Gastrocnemius medialis (tissue), 4 donors: ENCODE data around the gene SPTBN5. TPM values are rescaled to one million over a fixed set of nuclear protein-coding genes. Genes with fewer than 3 reads are reported as not detected.

Experiments
- ATAC-seq, 2 donors: fragments of 150-250 bp; one replicate each; pipeline ENCODE4 v1.9.1; 2016
- DNase-seq, 2 donors: peaks; one replicate each; pipeline ENCODE4 v3.0.0-alpha.2; 2019
- H3K27ac ChIP-seq, 4 donors: fragments of 200-600 bp; sonication (generic); 1 replicate in 1 of 4; 2 replicates in 3 of 4; pipeline ENCODE4 v1.5.1; 2016 to 2018; ENCODE audit warnings: mild to moderate bottlenecking in 2 of 4, moderate library complexity in 1 of 4
- H3K27me3 ChIP-seq, 3 donors: fragments of 200-600 bp; sonication (generic) in 2 of 3; 1 replicate in 1 of 3; 2 replicates in 2 of 3; pipeline versions ENCODE4 v1.5.1 to v1.6.0; 2016 to 2019; ENCODE audit warnings: mild to moderate bottlenecking in 1 of 3, moderate library complexity in 1 of 3
- H3K36me3 ChIP-seq, 2 donors: fragments of 200-600 bp; sonication (generic) in 1 of 2; one replicate each; pipeline ENCODE4 v1.5.1; 2017 to 2018
- H3K4me1 ChIP-seq, 2 donors: fragments of 200-600 bp; sonication (generic) in 1 of 2; one replicate each; pipeline ENCODE4 v1.5.1; 2016 to 2017; ENCODE audit warnings: mild to moderate bottlenecking in 2 of 2
- H3K4me3 ChIP-seq, 4 donors: fragments of 200-600 bp; sonication (generic) in 3 of 4; 1 replicate in 1 of 4; 2 replicates in 3 of 4; pipeline ENCODE4 v1.5.1; 2016 to 2019; ENCODE audit warnings: mild to moderate bottlenecking in 2 of 4
- H3K9me3 ChIP-seq, 3 donors: fragments of 200-600 bp; sonication (generic) in 2 of 3; 1 replicate in 1 of 3; 2 replicates in 2 of 3; pipeline ENCODE4 v1.5.1; 2016 to 2019
- CTCF ChIP-seq, 5 experiments: fragments of 450-650 bp in 3 of 5; fragments of 200-600 bp in 2 of 5; sonication (generic) in 2 of 5; IDR thresholded peaks in 4 of 5; conservative IDR thresholded peaks in 1 of 5; 1 replicate in 4 of 5; 2 replicates in 1 of 5; pipeline ENCODE4 v1.5.1; 2016 to 2019; ENCODE audit warnings: antibody characterized with exemption in 5 of 5, mild to moderate bottlenecking in 3 of 5, moderate library complexity in 3 of 5
- POLR2A ChIP-seq, 2 donors: fragments of 450-650 bp; IDR thresholded peaks; one replicate each; pipeline ENCODE4 v1.6.1; 2017; ENCODE audit warnings: antibody characterized with exemption in 2 of 2, mild to moderate bottlenecking in 2 of 2, moderate library complexity in 2 of 2
- in situ Hi-C, 4 donors: fragments of 200-750 bp; cut with MboI; loops; one replicate each; pipeline versions ENCODE4 v1.15.0 to v1.8.0; 2017; ENCODE audit warnings: low sequenced_read_pairs in 4 of 4
- intact Hi-C: fragments of 100-400 bp; cut with DNase I; formaldehyde crosslinking; loops from one replicate; pipeline ENCODE4 v1.15.1; 2023; ENCODE audit warnings: low total_unique reads
- total RNA-seq, 4 donors: library from RNA; depleted of rRNA; stranded (reverse); fragments of >200 nt; gene quantifications; one replicate each; pipeline versions ENCODE4 v1.1.0 to v1.2.3, GENCODE V29; 2016

The SPTBN5 gene
- total RNA-seq, 4 donors from 2014 or later, result 0.03 to 0.05 (median 0.04) TPM; not detected in 1

DNA sequence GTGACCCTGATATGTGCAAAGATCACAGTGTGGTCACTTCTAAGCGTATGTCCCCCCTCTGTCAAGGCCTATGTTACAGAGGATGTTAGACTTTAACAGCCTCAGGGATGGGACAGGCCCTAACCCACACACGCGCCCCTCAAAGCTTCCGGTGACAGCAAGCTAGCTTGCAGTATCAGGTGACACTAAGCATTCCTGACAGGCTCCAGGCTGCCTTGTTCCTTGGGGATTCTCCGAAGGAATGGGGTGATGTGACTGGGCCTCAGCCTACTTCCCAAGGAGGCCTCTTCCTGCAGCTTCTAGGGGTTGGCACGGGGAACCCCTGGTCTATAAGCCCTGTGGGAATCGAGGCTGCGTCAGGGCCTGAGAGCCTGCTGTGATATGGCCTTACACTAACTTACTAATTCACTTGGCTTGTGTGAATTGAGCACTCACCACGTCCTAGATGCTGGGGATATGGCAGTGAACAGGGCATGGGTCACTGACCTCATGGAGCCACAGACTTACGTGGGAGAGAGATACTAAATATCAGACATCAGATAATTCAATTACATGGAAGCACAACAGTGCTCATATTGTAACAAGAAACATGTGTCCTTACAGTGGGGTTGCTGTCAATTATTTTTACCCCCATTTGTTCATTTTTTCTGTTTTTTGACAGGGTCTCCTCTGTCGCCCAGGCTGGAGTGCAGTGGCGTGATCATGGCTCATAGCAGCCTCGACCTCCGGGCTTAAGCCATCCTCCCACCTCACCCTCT lies 11.4 kb upstream of the SPTBN5 start:
- H3K9me3 ChIP-seq, result no peaks in the 10 kb centered on the region
- ATAC-seq, result peak; percentile 34 to 51
- no peaks in the 10 kb centered on the region for H3K27me3 ChIP-seq
- peaks cover 0 to 17% of the 10 kb centered on the region in 2 donors for H3K36me3 ChIP-seq
- intact Hi-C loops, result no loop called here
- H3K4me3 ChIP-seq, result no peak overlapping the region
- no peak for DNase-seq
- TF ChIP-seq POLR2A (IDR thresholded peaks at IDR 0.05), result no peak
- TF ChIP-seq CTCF (IDR thresholded peaks at IDR 0.05 in 4 of 5, conservative IDR thresholded peaks at IDR 0.05 in 1 of 5), result no peak
- in situ Hi-C loops, result no loop called here
- H3K27ac ChIP-seq, result peak overlapping the region in 2 of 4 donors; percentile 36 to 41
- H3K4me1 ChIP-seq, result peaks cover 7 to 11% of the 10 kb centered on the region in 2 donors

DNA sequence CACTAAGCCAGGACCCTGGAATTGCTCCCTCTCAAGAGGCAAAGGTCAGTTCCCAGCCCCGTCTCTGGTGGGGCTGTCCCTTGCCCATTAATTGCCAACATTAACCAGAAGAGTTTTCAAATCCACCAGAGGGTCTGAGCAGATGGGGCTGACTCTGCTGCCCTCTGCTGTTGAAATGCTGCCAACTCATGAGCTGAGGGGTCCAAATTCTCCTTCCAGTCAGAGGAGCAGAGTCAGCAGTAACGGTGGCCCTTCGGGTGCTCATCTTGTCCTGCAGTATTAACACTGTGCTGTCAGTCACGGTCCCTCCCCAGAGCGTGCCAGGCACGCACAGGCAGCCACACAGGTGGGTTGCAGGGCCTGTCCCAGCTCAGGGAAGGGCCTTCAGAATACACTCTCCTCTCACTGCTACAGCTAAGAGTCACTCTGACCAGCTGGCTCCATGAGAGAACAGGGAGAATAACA lies 10.7 kb upstream of the SPTBN5 start:
- TF ChIP-seq CTCF (IDR thresholded peaks at IDR 0.05 in 4 of 5, conservative IDR thresholded peaks at IDR 0.05 in 1 of 5), result peak; percentile 53 to 79 (median 66)
- no peak for TF ChIP-seq POLR2A (IDR thresholded peaks at IDR 0.05)
- H3K4me1 ChIP-seq, result peaks cover 7 to 11% of the 10 kb centered on the region in 2 donors
- intact Hi-C loops, result loop anchor here (5.0 kb wide), 1 partner anchor 77 kb away; the partner anchor contains the start of gene JMJD7

DNA sequence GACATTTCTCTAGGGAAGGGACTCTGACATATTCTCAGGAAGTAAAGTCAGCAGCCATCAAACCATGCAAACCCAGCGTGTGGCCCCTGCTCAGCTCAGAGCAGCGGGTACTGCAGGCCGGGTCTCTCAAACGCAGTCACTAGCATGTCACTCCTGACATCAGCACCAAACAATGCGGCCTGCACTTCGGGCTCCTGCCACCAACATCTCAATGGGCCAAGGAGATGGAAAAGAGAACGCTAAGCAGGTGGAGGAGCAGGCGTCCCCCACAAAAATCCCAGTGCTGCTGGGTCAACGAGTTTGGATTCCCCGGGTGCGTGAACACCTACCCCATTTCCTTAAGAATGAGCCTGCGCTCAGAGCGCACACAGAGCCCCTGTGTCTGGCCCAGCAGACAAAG lies 9.9 kb upstream of the SPTBN5 start:
- in situ Hi-C loops (no loop called here), intact Hi-C loops (loop anchor here (2.0 to 5.0 kb wide), 2 partner anchors 76 to 129 kb away; partner anchors contain the start of genes JMJD7 and MAPKBP1)
- Histone ChIP-seq H3K27ac (no peak overlapping the region), H3K36me3 (peaks cover 0 to 15% of the 10 kb centered on the region in 2 donors), H3K27me3 (no peaks in the 10 kb centered on the region), H3K4me1 (peaks cover 7 to 11% of the 10 kb centered on the region in 2 donors), H3K9me3 (no peaks in the 10 kb centered on the region), H3K4me3 (no peak overlapping the region)
- ATAC-seq (no peak), DNase-seq (no peak)
- no peak for TF ChIP-seq POLR2A (IDR thresholded peaks at IDR 0.05)
- TF ChIP-seq CTCF (IDR thresholded peaks at IDR 0.05 in 4 of 5, conservative IDR thresholded peaks at IDR 0.05 in 1 of 5), result no peak

More for the DNA sequence above, 10.7 kb upstream of the SPTBN5 start:
- ATAC-seq (peak; percentile 46 to 75), DNase-seq (peak in 1 of 2 donors; percentile 42)
- Histone ChIP-seq H3K9me3 (no peaks in the 10 kb centered on the region), H3K36me3 (peaks cover 0 to 20% of the 10 kb centered on the region in 2 donors), H3K4me3 (no peak overlapping the region), H3K27ac (peak overlapping the region in 2 of 4 donors; percentile 36 to 41), H3K27me3 (no peaks in the 10 kb centered on the region)
- in situ Hi-C loops, result no loop called here

GRCh38 chr15:41901431-41901830 lies 7.6 kb upstream of the SPTBN5 start:
- Histone ChIP-seq H3K36me3 (peaks cover 0 to 10% of the 10 kb centered on the region in 2 donors), H3K27me3 (no peaks in the 10 kb centered on the region), H3K27ac (no peak overlapping the region), H3K9me3 (no peaks in the 10 kb centered on the region), H3K4me1 (peaks cover 7 to 11% of the 10 kb centered on the region in 2 donors), H3K4me3 (no peak overlapping the region)
- ATAC-seq (no peak), DNase-seq (no peak)
- intact Hi-C loops (loop anchor here (5.0 kb wide), 1 partner anchor 74 kb away; the partner anchor contains the start of gene JMJD7), in situ Hi-C loops (no loop called here)
- no peak for TF ChIP-seq POLR2A (IDR thresholded peaks at IDR 0.05)
- TF ChIP-seq CTCF (IDR thresholded peaks at IDR 0.05 in 4 of 5, conservative IDR thresholded peaks at IDR 0.05 in 1 of 5), result no peak
